ENCODE measurements around the gene TEX22.

- no peak for TF ChIP-seq EP300 (IDR thresholded peaks at IDR 0.05; ENCODE audit: low read depth)
- no peak for TF ChIP-seq CTCF (IDR thresholded peaks at IDR 0.05)
- TF ChIP-seq POLR2A (IDR thresholded peaks at IDR 0.05), result no peak
- no peak for TF ChIP-seq POLR2AphosphoS5 (IDR thresholded peaks at IDR 0.05)
Measured at GRCh38 chr14:105430565-105430964, 32.2 kb downstream of the TEX22 start.
